ENCODE measurements around the gene CCDC88C.
"Not testable (repeated sequence)": the region's sequence is repeated elsewhere in the genome, so short reads cannot be mapped to it uniquely, and the experiment has no call there.

The CCDC88C gene

DNA sequence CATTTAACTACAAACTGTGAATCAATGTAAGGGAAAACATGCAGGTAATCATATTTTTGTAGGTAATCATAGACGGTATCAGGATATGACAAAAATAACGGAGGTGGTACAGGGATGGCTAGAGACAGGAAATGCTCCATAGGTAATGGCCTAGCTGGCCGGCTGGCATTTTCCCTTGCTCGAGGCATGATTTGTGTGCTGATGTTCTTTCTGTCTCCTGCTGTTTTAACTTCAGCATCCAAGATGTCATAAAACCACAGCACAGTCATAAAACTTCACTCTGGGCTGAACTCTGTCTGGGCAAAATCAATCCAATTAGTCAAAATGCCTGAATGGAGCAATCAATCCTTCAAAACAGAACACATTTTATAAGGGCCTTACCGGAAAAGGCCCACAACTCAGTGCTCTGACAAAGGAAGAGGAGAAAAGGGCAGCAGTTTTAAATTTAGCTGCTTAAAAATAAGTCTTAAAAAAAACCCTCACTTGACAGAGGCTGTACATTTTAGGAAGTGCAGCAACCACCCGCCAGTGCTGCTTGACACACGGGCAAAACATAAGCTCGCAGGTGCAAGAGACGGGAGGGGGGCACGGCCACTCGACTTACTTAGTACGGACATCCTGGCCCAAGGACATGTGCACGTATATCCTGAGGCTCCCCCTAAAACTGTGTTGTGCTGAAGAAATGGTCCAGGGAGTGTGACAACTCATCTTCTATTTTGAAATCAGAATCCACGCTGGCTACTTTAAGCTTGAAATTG is 132.7 kb downstream of the CCDC88C start:
- DNase-seq: no peak

DNA sequence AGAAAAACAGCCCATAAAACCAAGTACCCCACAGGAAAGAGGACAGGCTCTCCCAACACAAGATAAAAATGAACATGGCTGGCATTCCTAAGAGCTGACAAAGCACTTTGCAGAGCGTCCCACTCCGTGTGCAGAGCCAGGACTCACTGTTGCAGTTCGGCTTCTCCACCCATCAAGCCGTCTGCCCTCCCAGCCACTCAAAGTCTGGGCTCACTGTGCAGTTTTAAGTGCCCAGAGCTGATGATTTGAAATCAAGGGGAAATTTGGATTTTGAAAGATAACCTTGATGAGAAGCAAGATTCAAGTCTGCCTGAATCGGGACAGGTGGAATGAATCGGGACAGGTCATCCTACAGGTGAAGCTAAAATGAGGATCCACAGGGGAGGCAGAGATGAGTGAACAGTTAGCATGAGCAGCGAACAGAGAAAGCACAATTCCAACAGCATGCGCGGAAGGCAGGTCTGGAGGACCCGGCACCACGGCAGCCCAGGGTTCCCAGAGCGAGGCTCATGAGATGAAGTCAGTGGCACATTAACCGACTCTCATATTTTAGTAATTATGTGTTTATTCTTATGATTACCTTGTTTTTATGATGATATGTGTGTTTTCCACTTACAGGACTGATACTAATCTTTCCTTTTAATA is 133.4 kb downstream of the CCDC88C start:
- no peak for DNase-seq

DNA sequence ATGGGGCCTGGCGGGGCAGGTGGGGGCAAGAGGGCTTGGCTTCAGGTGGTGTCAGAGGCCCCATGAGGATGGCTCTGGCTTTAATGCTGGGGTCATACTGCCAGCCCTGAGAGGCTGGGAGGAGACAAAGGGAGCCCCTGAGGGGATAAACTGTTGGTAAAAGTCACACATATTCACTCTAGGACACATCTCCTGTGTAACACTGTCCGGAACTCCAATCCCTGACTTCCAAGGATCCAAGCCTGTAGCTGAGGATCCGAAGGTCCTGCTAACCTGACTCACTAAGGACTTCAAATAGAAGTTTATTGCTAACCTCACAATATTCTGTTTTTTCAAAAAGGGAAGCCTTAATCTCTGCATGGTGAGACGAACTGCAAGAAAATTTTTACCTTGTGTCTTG is 134.0 kb downstream of the CCDC88C start:
- DNase-seq: no peak

DNA sequence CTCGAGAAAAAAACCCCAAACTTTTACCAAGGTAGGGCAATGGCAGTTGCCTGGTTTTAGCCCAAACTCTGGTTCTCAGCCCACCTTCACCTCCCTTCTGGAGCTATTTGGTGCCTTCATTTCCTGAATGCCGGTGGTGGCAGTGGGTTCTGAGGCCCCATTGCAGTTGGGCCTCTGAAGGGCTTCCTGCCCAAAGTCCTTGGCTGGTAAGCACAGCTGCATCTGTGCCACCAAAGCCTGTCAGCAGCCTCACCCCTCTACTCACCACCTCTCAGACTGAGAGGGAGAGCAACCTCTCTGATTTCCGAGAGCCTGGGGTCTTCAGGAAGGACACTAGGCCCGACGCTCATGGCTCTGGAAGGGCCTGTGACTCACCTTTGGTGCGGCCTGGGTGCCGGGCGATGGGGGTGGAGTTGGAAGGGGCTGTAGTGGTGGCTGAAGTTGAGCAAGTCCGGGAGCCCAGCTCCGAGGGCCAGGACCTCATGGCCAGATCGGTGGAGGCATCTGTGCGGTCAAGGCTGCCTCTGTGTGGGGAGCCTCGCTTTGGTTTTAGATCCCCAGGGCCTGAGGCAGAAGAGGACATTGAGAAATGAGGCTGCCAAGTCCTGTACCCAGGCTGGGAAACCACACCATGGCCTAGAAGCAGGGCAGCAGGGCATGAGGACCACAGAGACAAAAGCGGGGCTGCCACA is 134.5 kb downstream of the CCDC88C start:
- DNase-seq: no peak

DNA sequence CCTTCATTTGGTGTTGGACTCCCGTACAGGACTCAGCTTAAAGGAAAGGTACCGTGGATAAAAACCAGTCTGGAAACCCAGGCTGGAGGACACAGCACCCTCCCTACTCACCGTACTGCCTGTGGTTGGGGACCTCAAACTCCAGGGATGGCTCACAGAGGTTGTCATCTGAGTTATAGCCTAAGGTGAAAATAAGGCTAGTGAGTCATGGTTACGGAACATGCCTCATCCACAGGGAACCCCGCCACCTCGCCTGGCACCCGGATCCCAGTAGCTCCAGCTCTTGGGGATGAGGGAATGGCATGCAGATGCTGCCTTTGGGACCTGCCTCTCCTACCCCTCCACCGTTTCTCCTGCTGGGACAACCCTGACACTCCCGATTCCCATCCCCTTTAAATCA is 136.3 kb downstream of the CCDC88C start:
- DNase-seq: no peak

DNA sequence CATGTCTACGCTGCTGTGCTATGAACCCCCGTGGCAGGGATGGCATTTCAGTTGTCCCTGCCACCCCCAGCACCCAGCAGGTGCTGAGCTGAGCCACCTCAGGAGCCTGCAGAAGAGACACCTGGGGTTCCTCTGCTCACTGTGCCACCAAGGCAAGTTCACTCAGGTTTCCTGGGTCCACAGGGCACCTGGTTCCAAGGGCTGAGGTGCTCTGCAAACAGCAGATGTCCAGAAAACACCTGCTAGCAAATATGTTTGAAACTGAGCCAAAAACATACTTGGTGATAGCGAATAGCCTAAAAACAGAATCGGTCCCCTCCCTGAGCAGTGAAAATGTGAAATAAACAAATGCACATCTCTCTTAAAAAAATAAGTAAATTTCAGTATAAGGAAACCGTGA is 137.5 kb downstream of the CCDC88C start:
- no peak for DNase-seq

DNA sequence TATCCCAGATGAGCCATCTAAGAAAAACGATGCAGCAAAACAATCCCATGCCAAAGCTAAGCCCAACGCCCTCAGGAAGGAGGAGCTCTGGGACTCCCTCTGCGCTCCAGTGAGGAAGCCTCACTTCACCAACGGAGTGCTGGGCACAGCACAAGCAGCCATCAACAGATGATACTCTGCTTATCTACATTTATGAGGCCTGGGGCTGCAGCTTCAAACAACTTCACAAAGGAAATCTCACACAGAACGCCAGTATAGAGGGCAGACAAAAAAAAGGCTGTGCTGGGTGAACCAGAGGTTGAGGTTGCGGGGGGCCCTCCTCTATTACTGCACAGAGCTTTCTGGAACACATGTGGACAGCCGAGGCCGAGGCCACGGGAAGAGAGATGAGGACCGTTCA is 138.3 kb downstream of the CCDC88C start:
- no peak for DNase-seq

DNA sequence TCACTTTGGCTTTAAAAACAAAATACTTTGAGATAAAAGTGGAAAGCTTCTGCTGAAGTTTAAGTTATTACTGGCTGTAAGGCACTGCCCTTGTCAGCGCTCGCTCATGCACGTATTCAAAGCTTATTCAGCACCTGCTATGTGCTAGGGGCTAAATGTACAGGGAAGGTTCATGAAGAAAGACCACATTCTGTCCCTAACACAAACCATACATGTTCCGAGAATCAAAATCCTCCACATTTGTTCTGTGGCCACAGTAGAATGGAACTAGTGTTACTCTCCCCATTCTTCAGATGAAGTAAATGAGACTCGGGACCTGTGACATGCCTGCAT is 139.3 kb downstream of the CCDC88C start:
- DNase-seq: no peak

DNA sequence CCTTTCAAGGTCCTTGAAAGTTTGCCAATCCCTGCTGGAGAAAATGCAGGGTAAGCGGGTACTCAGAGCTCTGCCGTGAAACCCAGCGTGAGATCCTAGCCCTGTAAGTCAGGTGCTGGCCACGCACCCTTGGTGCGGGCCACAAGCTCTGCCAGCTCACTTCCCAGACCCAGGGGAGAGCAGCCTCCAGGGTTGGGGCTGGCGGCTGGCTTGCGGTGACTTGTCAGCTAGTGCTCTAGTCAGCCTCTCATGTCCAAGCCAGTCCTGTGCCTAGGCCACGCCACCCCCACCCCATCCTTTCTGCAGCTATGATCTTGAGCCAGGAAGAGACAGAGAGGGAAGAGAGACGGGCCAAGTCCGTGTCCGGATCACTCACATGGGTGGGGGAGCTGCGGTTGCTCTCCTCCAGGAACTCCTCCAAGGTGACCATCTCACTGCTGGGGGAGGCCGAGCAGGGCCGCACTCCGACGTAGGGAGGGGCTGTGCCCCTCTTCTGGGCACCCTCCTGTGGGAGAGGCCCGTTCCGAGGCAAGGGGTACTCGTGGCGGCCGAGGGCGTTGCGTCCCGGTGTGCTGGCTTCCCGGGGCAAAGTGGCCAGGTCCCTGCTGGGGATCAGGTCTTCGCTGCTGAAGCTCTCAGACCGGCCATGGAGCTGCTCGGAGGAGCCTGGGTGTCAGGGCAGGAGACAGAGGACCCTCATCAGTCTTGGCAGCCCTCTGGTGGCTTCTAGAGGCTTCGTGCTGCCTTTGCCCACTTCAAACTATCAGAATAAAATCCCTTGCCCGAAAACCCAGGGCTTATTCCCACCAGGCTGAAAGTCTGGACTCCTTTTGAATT is 139.9 kb downstream of the CCDC88C start:
- DNase-seq: no peak

DNA sequence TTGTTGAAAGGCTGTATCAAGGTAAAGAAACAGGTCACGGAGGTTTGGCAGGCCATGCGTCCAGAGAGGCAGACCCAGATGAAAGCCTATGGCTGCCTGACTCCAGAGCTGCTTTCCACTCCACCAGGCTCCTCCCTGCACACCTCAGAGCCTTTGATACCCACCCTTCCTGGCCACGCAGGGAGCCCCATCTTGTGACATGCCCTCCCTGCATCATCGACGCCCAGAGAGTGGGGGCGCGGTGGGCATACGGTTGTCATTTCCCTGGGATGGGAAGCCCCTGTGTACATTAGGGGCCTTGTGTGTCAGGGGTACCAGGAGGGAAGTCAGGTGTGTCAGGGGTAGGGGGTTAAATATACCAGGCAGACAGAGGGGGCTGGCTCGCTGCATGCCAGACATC is 142.8 kb downstream of the CCDC88C start:
- no peak for DNase-seq

DNA sequence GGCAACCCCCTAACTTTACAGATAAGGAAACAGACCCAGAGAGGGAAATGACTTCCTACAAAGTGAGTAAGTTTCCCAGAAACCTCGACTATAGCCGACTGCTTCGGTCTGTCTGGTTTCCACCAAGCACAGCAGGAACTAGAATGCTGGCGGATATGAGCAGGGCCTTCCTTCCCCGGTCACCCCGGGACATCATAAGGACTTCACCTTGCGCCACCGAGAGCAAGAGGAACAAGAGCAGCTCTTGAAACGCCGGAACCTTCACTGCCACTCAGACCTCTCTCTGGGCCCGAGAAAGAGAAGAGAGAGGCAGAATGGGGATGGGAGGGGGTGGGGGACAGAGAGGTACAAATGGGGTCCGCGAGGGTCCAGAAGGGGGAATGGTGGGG is 143.7 kb downstream of the CCDC88C start:
- DNase-seq: no peak

DNA sequence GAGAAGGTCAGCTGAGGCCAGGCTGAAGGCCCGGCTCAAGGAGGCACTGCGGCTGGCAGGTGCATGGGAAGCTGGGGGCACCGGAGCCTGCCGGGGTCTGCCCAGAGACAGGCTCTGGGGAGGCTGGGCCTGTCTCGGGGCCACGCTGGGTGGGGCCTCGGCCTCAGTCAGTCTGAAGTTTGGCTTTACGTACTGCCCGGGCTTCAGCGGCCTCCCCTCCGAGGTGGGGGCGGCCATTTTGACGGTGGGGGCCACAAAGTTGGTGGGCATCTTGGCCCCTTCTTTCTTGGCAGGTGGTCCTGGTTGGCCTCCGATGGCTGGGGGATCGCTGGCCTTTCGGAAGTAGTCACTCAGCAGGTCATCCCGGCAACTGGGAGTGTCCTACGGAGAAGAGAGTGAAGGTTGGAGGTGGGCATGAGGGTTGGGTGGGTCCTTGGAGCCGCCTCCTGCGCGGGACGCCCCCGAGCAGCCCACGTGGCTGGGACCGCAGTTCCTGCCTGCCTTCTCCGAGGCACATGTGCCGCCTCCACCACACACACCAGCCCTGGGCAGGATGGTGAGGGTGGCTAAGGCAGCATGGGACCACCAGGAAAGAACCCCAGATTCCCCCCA is 144.2 kb downstream of the CCDC88C start:
- no peak for DNase-seq

DNA sequence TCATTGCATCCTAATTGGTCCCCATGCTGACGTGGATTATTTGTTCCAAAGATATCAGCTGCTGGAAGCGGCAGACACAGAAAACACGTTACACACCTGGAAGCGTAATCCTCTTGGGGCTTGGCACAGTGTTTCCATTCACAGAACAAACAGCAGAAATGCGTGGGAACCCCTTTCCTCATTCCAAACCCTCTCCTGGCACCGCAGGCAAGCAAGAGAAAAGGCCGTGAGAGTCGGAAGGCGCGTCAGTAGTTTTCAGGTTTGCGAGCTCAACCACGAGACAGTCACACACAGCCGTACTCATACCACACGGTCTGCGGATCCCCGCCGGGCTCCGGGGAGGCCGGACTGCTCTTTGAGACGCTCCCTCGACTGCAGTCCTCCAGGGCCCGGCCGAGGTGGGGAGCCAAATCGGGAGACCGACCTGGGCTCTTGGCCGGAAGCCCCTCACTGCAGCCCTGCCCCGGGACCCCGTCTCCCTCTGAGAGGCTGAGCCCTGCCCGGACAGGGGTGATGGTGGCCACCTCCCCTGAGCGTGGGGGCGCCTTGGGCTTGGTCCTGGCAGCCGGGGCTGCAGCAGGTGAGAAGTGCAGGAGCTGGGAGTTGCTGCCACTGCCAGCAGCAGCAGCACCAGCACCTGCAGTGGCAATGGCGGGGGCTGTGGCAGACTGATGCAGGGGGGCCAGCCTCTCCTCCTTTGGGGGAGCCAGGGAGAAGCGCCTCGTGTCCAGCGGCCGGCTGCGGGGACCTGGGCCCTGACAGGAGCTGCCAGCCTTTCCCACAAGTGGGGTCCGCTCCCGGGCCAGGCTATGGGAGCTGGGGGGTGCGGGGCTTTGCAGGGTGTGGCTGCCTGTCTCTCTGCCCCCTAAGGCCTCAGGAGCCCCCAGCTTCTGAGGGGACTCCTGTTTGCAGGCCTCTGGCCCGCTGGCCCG is 145.0 kb downstream of the CCDC88C start:
- no peak for DNase-seq

DNA sequence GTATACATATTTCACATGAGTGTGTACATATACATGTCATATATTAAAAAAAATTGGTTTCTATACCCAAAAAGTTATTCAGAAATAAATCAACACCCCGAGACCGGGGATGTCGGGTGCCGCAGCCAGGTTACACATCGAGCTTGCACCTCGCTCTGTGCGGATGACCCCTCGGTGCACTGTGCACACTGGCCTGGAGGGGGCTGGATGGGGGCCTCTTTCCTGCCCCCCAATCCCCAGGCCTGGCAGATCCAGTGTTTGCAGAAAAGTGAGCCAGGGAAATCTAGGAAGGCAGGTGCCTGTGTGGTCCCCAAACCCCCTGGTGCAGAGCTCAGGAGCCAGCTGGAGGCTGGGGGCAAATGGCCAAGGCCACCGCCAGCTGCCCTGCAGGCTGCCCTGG is 146.0 kb downstream of the CCDC88C start:
- DNase-seq: no peak

DNA sequence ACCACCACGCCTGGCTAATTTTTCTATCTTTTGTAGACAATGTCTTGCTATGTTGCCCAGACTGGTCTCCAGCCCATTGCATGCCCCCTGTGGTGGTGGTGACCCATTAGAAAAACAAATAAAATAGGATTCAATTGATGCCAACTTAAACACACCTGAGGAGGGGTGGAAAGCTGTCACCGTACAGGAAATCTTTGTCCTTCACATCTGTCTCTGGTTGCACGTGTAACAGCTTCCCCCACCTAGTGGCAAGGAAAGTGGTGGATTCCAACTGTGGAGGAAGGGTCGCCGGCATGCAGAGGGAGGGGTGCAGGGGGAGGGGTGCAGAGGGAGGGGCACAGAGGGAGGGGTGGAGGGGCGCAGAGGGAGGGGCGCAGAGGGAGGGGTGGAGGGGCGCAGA is 147.0 kb downstream of the CCDC88C start:
- DNase-seq: no peak

DNA sequence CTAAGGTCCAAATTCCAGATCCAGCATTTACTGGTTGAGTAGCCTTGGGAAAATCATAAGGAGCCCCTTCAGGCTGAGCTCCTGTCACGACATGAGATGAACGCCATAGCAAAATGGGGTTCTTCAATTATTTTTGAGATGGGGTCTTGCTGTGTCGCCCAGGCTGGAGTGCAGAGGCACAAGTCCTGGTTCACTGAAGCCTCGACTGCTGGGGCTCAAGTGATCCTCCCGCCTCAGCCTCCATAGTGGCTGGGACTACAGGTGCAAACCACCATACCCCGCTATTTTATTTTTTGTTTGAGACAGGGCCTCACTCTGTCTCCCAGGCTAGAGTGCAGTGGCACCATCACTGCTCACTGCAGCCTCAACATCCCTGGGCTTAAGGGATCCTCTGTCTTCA is 147.4 kb downstream of the CCDC88C start:
- no peak for DNase-seq

DNA sequence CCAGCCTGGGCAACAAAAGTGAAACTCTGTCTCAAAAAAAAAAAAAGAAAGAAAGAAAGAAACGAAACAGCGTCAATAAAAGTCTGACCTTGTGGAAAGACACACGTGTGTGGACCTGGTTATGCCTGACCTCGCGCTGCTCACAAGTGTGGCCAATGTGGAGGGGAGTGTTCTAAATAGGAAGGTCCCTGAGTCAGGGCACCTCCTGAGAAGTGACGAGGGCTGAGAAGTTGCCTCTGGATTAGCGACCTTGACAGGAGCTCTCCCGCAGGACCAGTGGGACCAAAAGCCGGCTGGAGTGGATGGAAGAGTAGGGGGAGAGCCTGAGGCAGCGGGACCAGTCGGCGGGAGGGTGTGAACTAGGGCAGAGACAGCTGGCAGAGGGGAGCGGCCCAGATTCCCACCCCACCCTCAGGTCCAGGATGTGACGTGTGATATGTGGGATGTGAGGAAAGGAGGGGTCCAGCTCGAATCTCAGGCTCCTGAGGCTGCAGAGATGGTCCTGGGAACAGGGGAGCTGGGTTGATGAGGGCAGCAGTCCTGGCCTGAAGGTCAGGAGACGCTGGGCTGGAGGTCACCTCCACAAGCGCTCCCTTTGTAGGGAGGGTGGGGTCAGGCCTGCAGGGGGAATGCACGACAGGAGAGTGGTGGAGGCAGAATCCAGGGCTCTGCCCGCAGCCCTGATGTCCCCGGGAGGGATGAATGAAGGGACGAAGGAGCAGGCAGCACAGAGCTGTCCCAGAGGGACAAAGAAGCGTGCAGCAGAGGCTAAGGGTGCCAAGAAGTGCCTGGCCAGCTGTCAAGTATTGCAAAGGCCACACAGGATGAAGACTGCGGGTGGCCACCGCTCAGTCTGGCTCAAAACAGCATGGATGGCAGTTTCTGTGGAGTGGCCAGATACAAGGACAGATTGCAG is 148.3 kb downstream of the CCDC88C start:
- no peak for DNase-seq

DNA sequence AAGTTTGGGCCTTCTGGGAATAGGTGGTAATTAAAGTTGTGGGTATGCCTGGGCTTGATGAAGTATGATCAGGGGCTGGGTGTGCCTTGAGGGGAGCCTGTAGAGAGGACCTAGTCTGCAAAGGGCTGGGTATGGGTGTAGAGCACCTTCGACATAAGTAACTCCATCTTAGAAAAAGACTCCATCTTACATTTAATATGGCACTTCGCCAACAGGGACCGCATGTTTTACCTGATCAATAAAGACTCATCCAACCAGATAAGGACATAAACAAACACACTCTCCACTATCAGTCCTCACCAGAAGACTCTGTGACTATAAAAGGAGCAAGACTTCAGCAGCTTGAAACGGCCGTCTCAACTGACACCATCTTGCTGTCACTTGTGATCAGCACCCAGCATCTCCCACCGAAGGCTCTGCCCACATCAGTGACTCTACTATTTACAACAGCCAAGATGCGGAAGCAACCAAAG is 149.6 kb downstream of the CCDC88C start:
- DNase-seq: no peak

DNA sequence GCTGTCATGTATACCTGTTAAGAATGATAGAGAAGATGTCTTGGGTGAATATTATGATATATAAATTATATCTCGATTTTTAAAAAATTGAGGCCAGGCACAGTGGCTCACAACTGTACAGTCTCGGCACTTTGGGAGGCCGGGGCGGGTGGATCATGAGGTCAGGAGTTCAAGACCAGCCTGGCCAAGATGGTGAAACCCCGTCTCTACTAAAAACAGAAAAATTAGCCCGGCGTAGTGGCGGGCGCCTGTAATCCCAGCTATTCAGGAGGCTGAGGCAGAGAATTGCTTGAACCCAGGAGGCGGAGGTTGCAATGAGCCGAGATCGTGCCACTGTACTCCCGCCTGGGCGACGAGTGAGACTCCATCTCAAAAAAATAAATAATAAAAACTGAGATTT is 151.3 kb downstream of the CCDC88C start:
- not testable (repeated sequence) for DNase-seq

DNA sequence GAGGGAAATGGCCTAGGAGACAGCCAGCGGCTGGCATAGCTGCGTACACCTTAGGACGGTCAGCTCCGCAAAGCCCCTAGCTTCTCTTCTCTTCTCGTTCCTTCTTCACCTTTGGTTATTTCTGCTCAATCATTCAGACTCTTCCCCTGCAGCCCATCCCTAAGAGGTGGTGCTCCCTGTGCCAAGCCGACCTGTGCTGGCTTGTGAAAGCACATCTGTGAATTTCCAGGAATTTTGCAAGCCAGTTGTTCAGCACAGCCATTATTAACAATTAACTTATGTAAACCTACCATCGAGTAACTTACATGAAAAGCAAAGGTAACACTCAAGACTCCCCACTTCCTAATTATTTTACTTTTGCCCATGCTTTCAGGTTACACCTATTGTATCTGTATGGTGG is 152.2 kb downstream of the CCDC88C start:
- DNase-seq: no peak
